K562 (cell line): Measurements from ENCODE around the gene CREB3L2. TPM values are rescaled to one million over a fixed set of nuclear protein-coding genes. Genes with fewer than 3 reads are reported as not detected.
A peak's percentile ranks its signal among the peaks of the same experiment; 100 is the strongest.

Experiments used
- BCL6 ChIP-seq: fragments of 250-450 bp; sonication (Bioruptor Pico); IDR thresholded peaks from 2 replicates; pipeline ENCODE4 v1.4.0; 2020
- HDGF ChIP-seq: fragments of 450-650 bp; IDR thresholded peaks from 2 replicates; pipeline ENCODE4 v1.6.1; 2016
- NFIX ChIP-seq: fragments of 250-450 bp; sonication (Bioruptor Pico); IDR thresholded peaks from 2 replicates; pipeline ENCODE4 v1.4.0; 2020; ENCODE audit warnings: low read depth, mild to moderate bottlenecking, moderate library complexity
- NRF1 ChIP-seq, 2 experiments: fragments of 450-650 bp; IDR thresholded peaks in 1 of 2; conservative IDR thresholded peaks in 1 of 2; 2 replicates each; pipeline ENCODE4 v1.6.1; 2014; ENCODE audit warnings: mild to moderate bottlenecking in 2 of 2
- POLR2AphosphoS5 ChIP-seq: IDR thresholded peaks from 2 replicates; pipeline ENCODE4 v1.6.1; 2011; ENCODE audit warnings: mild to moderate bottlenecking, low read depth, low read length, moderate library complexity; ENCODE audit not compliant: control insufficient read depth, insufficient read depth
- ZNF197 ChIP-seq: fragments of 200-800 bp; sonication (Bioruptor generic); IDR thresholded peaks from 2 replicates; pipeline ENCODE4 v1.6.1; 2016; ENCODE audit warnings: low read depth, missing genetic modification characterization, missing compliant biosample characterization
- polyA plus RNA-seq, 8 experiments: library from polyadenylated mRNA; depleted of rRNA in 4 of 8; stranded (reverse) in 5 of 8; unstranded in 3 of 8; fragments of >200 nt; fragmentation: Nextera tagmentation in 2 of 8; fragmentation: Illumina TruSeq in 1 of 8; extraction: Ambion mirVana in 2 of 8; extraction: Trizol in 1 of 8; gene quantifications; 2 replicates each; pipeline versions ENCODE4 v1.2.1 to v1.2.3, GENCODE V29; 2011 to 2014; ENCODE audit warnings: inconsistent platforms in 1 of 8, missing spikeins in 1 of 8
- total RNA-seq, 7 experiments: library from RNA; depleted of rRNA in 6 of 7; stranded (reverse); fragments of >200 nt in 6 of 7; fragmentation: Illumina TruSeq in 2 of 7; extraction: Trizol in 2 of 7; gene quantifications; 2 replicates each; pipeline versions ENCODE4 v1.2.1 to v1.2.3, GENCODE V29; 2011 to 2021; ENCODE audit warnings: low replicate concordance in 1 of 7
- TF ChIP-seq, protein P1 (sequence below): fragments of 250-450 bp; sonication (Bioruptor Pico); IDR thresholded peaks from 2 replicates; pipeline ENCODE4 v1.4.0; 2020
- TF ChIP-seq, protein P2 (sequence below): sonication (generic); formaldehyde crosslinking; IDR thresholded peaks from 2 replicates; pipeline ENCODE4 v1.8.0; 2022; ENCODE audit warnings: mild to moderate bottlenecking, missing genetic modification reagents
- TF ChIP-seq, protein P3 (sequence below): fragments of 250-450 bp; sonication (Bioruptor Pico); IDR thresholded peaks from 2 replicates; pipeline ENCODE4 v1.5.0; 2022; ENCODE audit warnings: mild to moderate bottlenecking

The CREB3L2 gene
- total and polyA plus RNA-seq, 9 of the 15 experiments (the other 6 are each of a cell fraction or from before 2014, with no cell fraction given), result 7.1 to 45.6 (median 15.8) TPM

DNA sequence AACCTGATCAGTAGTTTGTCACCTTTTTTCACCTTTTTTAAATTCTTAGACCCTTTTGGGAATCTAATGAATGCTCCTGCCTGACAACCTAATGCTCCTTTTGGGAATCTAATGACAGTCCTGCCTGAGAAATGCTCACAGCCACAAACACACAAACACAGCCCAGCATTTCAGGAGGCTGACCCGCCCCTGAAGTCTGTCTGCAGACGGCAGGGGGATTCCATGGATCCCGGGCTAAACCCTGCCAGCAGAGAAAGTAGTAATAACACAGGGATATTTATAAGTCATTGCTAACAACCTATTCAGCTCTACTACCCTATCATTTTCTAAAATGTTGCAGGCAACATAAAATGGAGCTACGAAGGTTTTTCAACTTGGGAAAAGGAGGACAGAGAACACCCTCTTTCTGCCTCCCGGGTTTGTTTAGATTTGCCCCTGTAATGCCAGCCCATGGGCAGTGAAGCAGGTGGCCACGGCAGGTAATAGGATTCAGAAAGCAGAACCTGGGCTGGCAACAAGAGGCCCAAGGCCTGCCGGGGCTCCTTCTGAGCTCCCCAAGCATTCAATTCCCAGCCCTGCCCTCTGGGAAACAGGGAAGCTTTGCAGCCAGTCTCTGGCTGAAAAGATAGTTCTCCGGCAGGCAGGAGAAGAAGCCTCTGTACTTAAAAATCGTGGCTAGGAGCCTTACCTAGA, 65.2 kb downstream of the CREB3L2 start (continued):
- TF ChIP-seq, protein P1, sequence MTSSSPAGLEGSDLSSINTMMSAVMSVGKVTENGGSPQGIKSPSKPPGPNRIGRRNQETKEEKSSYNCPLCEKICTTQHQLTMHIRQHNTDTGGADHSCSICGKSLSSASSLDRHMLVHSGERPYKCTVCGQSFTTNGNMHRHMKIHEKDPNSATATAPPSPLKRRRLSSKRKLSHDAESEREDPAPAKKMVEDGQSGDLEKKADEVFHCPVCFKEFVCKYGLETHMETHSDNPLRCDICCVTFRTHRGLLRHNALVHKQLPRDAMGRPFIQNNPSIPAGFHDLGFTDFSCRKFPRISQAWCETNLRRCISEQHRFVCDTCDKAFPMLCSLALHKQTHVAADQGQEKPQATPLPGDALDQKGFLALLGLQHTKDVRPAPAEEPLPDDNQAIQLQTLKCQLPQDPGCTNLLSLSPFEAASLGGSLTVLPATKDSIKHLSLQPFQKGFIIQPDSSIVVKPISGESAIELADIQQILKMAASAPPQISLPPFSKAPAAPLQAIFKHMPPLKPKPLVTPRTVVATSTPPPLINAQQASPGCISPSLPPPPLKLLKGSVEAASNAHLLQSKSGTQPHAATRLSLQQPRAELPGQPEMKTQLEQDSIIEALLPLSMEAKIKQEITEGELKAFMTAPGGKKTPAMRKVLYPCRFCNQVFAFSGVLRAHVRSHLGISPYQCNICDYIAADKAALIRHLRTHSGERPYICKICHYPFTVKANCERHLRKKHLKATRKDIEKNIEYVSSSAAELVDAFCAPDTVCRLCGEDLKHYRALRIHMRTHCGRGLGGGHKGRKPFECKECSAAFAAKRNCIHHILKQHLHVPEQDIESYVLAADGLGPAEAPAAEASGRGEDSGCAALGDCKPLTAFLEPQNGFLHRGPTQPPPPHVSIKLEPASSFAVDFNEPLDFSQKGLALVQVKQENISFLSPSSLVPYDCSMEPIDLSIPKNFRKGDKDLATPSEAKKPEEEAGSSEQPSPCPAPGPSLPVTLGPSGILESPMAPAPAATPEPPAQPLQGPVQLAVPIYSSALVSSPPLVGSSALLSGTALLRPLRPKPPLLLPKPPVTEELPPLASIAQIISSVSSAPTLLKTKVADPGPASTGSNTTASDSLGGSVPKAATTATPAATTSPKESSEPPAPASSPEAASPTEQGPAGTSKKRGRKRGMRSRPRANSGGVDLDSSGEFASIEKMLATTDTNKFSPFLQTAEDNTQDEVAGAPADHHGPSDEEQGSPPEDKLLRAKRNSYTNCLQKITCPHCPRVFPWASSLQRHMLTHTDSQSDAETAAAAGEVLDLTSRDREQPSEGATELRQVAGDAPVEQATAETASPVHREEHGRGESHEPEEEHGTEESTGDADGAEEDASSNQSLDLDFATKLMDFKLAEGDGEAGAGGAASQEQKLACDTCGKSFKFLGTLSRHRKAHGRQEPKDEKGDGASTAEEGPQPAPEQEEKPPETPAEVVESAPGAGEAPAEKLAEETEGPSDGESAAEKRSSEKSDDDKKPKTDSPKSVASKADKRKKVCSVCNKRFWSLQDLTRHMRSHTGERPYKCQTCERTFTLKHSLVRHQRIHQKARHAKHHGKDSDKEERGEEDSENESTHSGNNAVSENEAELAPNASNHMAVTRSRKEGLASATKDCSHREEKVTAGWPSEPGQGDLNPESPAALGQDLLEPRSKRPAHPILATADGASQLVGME (CRISPR knock-in tag), result no peak
- TF ChIP-seq BCL6 (CRISPR knock-in tag) (no peak), NRF1 (conservative IDR thresholded peaks at IDR 0.05 in 1 of 2, IDR thresholded peaks at IDR 0.05 in 1 of 2) (no peak), POLR2AphosphoS5 (no peak), NFIX (0 out of 2 replicates have a peak, but pooled peaks have one; percentile 5), HDGF (no peak), ZNF197 (CRISPR knock-in tag) (no peak)
- TF ChIP-seq, protein P2, sequence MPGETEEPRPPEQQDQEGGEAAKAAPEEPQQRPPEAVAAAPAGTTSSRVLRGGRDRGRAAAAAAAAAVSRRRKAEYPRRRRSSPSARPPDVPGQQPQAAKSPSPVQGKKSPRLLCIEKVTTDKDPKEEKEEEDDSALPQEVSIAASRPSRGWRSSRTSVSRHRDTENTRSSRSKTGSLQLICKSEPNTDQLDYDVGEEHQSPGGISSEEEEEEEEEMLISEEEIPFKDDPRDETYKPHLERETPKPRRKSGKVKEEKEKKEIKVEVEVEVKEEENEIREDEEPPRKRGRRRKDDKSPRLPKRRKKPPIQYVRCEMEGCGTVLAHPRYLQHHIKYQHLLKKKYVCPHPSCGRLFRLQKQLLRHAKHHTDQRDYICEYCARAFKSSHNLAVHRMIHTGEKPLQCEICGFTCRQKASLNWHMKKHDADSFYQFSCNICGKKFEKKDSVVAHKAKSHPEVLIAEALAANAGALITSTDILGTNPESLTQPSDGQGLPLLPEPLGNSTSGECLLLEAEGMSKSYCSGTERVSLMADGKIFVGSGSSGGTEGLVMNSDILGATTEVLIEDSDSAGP (CRISPR knock-in tag), result no peak
- TF ChIP-seq, protein P3, sequence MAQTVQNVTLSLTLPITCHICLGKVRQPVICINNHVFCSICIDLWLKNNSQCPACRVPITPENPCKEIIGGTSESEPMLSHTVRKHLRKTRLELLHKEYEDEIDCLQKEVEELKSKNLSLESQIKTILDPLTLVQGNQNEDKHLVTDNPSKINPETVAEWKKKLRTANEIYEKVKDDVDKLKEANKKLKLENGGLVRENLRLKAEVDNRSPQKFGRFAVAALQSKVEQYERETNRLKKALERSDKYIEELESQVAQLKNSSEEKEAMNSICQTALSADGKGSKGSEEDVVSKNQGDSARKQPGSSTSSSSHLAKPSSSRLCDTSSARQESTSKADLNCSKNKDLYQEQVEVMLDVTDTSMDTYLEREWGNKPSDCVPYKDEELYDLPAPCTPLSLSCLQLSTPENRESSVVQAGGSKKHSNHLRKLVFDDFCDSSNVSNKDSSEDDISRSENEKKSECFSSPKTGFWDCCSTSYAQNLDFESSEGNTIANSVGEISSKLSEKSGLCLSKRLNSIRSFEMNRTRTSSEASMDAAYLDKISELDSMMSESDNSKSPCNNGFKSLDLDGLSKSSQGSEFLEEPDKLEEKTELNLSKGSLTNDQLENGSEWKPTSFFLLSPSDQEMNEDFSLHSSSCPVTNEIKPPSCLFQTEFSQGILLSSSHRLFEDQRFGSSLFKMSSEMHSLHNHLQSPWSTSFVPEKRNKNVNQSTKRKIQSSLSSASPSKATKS (CRISPR knock-in tag), result 0 out of 2 replicates have a peak, but pooled peaks have one; percentile 25
- TF ChIP-seq, all 486 proteins: peak for 3
